Duodenal mucosa (tissue), 2 donors: ENCODE measurements around the gene SEPTIN8.
A peak's percentile ranks its signal among the peaks of the same experiment; 100 is the strongest.

ENCODE experiments used
- H3K27ac ChIP-seq: one replicate; pipeline ENCODE4 v1.7.0; 2013; ENCODE audit warnings: low read depth, low read length
- H3K27me3 ChIP-seq, 2 donors: one replicate each; pipeline ENCODE4 v1.7.0; 2013; ENCODE audit warnings: low read length in 2 of 2, control low read depth in 1 of 2; ENCODE audit not compliant: insufficient read depth in 2 of 2, control insufficient read depth in 1 of 2
- H3K36me3 ChIP-seq, 2 donors: one replicate each; pipeline ENCODE4 v1.7.0; 2013; ENCODE audit warnings: low read length in 2 of 2, control low read depth in 1 of 2; ENCODE audit not compliant: insufficient read depth in 2 of 2, control insufficient read depth in 1 of 2
- H3K4me1 ChIP-seq, 2 donors: one replicate each; pipeline ENCODE4 v1.7.0; 2013; ENCODE audit warnings: low read length in 2 of 2, control low read depth in 1 of 2; ENCODE audit not compliant: insufficient read depth in 2 of 2, control insufficient read depth in 1 of 2
- H3K4me3 ChIP-seq, 2 donors: one replicate each; pipeline ENCODE4 v1.7.0; 2013; ENCODE audit warnings: low read length in 2 of 2, low read depth in 1 of 2
- H3K9ac ChIP-seq, 2 donors: one replicate each; pipeline ENCODE4 v1.7.0; 2013; ENCODE audit warnings: low read length in 2 of 2, low read depth in 1 of 2
- H3K9me3 ChIP-seq, 2 donors: one replicate each; pipeline ENCODE4 v1.7.0; 2013; ENCODE audit warnings: low read length in 2 of 2, control low read depth in 1 of 2; ENCODE audit not compliant: control insufficient read depth in 1 of 2

Gene SEPTIN8

DNA sequence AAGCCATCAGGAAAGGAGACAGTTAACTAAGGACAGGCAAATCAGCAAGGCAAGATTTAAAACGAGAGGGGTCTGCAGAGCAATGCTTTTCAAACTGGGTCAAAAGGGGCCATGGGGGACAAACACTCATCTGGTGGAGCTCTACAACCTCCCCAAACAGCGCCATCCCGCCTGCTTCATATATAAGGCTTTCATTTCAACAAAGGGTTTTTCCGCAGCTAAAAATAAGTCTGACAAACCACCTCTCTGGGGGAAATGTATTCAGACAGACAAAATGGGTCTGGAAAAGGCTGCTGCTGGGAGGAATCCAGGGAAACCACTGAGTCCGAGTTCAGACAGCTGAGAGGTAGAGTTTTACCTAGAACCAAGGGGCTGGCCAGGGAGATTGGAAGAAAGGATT, 8.3 kb upstream of the SEPTIN8 start:
- H3K9me3 ChIP-seq: no peaks in the 10 kb centered on the region
- H3K27me3 ChIP-seq: no peaks in the 10 kb centered on the region
- no peaks in the 10 kb centered on the region for H3K4me1 ChIP-seq
- H3K27ac ChIP-seq: no peak overlapping the region
- no peaks in the 10 kb centered on the region for H3K36me3 ChIP-seq
- no peak overlapping the region for H3K9ac ChIP-seq
- H3K4me3 ChIP-seq: no peak overlapping the region

- Histone ChIP-seq H3K4me3 (no peak overlapping the region), H3K4me1 (peaks cover 9 to 10% of the 10 kb centered on the region in 2 donors), H3K27ac (no peak overlapping the region), H3K9me3 (no peaks in the 10 kb centered on the region), H3K36me3 (no peaks in the 10 kb centered on the region), H3K9ac (no peak overlapping the region), H3K27me3 (peaks cover 0 to 2% of the 10 kb centered on the region in 2 donors)
Observed at GRCh38 chr5:132782101-132782500, 5.1 kb upstream of the SEPTIN8 start.

- peaks cover 0 to 2% of the 10 kb centered on the region in 2 donors for H3K27me3 ChIP-seq
- no peak overlapping the region for H3K4me3 ChIP-seq
- H3K36me3 ChIP-seq: no peaks in the 10 kb centered on the region
- H3K9ac ChIP-seq: no peak overlapping the region
- no peaks in the 10 kb centered on the region for H3K9me3 ChIP-seq
- no peak overlapping the region for H3K27ac ChIP-seq
- H3K4me1 ChIP-seq: peaks cover 11 to 13% of the 10 kb centered on the region in 2 donors
Observed at GRCh38 chr5:132781029-132781428, 4.0 kb upstream of the SEPTIN8 start.

DNA sequence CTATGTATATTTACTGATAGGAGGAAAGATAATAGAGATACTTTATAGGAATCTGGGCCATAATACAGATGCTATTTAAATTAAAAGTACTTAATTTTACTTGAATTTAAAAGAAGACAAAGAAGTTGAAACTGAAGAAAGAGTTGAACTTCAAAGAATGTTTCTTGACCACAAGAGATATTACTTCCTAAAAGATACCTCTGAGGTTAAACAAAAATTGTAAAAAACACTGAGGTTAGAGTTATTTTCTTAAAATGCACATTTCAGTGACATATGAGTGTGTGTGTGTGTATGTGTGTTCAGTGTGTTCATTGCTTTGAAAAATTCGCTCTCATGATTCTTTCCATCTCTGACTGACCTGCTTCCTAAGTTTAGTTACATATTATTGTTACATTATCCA, 3.5 kb upstream of the SEPTIN8 start:
- Histone ChIP-seq H3K9ac (no peak overlapping the region), H3K27ac (no peak overlapping the region)

GRCh38 chr5:132779961-132780360, 2.9 kb upstream of the SEPTIN8 start:
- Histone ChIP-seq H3K27ac (no peak overlapping the region), H3K27me3 (peaks cover 0 to 2% of the 10 kb centered on the region in 2 donors), H3K4me3 (no peak overlapping the region), H3K9ac (no peak overlapping the region), H3K36me3 (no peaks in the 10 kb centered on the region), H3K9me3 (no peaks in the 10 kb centered on the region), H3K4me1 (peaks cover 22 to 24% of the 10 kb centered on the region in 2 donors)

More for the DNA sequence above, 3.5 kb upstream of the SEPTIN8 start:
- Histone ChIP-seq H3K9me3 (no peaks in the 10 kb centered on the region), H3K36me3 (no peaks in the 10 kb centered on the region), H3K4me1 (peaks cover 16 to 18% of the 10 kb centered on the region in 2 donors), H3K27me3 (peaks cover 0 to 2% of the 10 kb centered on the region in 2 donors), H3K4me3 (no peak overlapping the region)

DNA sequence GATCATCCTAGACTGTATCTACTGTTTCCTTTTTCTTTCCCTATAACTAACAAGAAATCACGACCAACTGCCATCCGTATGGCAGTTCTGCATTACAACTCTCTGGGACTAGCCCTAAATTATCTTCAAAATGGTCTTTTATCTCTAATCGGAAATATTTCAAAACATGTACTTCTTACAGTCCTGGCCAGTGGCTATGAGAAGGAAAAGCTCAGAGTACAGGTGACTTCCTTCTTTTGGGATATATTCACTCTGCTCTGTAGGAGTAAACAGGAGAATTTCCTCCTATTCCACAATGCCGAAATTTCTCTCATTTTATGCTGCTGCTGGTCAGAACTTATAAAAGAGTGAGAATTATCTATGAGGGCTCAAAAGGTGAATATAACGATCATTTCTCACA, 1.8 kb upstream of the SEPTIN8 start:
- no peaks in the 10 kb centered on the region for H3K9me3 ChIP-seq
- no peak overlapping the region for H3K27ac ChIP-seq
- H3K36me3 ChIP-seq: no peaks in the 10 kb centered on the region
- no peak overlapping the region for H3K4me3 ChIP-seq
- no peak overlapping the region for H3K9ac ChIP-seq
- H3K27me3 ChIP-seq: peaks cover 0 to 2% of the 10 kb centered on the region in 2 donors
- peaks cover 30 to 33% of the 10 kb centered on the region in 2 donors for H3K4me1 ChIP-seq

- H3K9ac ChIP-seq: peak overlapping the region in 1 of 2 donors; percentile 83
- peaks cover 30 to 33% of the 10 kb centered on the region in 2 donors for H3K4me1 ChIP-seq
- no peaks in the 10 kb centered on the region for H3K9me3 ChIP-seq
- no peak overlapping the region for H3K27ac ChIP-seq
- H3K27me3 ChIP-seq: peaks cover 0 to 2% of the 10 kb centered on the region in 2 donors
- H3K36me3 ChIP-seq: no peaks in the 10 kb centered on the region
- H3K4me3 ChIP-seq: peak overlapping the region; percentile 79 to 89
Observed at GRCh38 chr5:132778129-132778528, 1.1 kb upstream of the SEPTIN8 start.

- Histone ChIP-seq H3K36me3 (peaks cover 0 to 3% of the 10 kb centered on the region in 2 donors), H3K9me3 (no peaks in the 10 kb centered on the region), H3K4me1 (peaks cover 30 to 33% of the 10 kb centered on the region in 2 donors), H3K27me3 (peaks cover 0 to 2% of the 10 kb centered on the region in 2 donors), H3K9ac (peak overlapping the region; percentile 65 to 67), H3K4me3 (peak overlapping the region; percentile 78 to 89), H3K27ac (no peak overlapping the region)
Observed at GRCh38 chr5:132776938-132777208, 166 bp downstream of the SEPTIN8 start.

DNA sequence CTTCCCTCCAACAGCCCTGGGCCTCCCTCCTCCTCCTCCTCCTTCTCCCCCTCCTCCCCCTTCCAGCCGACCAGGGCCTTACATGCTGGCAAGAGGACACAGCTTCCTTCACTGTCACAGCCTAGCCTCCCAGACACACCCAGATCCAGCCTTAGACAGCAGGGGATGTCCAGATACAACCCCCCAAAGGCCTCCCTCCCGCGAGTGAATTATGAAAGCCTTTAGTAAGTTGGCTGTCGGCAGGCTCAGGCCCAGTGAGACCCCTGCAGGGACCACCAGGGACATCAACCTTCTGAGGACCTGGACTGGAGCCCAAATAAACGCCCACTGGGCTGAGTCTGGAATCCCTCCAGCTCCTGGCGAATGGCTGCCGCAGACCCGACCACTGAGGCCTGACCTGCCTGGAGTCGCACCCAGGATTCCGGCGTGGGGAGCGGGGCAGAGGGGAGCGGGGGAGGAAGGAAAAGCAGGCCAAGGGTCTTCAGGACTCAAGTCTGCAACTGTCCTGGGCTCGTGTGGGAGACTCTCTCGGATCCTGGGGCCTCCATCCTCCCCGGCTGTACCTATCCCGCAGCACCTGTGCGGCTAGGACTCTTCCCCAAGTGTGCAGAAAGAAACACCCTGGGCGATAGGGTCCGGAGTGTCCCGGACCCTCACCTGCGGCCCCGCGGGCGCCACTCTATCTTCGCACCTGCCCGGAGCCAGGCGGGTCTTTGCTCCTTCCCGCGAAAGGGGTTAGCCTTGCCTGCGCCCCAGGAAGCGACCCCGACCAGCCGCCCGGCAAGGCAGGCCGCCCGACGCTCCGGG, 705 bp downstream of the SEPTIN8 start:
- no peaks in the 10 kb centered on the region for H3K9me3 ChIP-seq
- H3K27ac ChIP-seq: peak overlapping the region; percentile 14
- H3K4me1 ChIP-seq: peaks cover 30 to 33% of the 10 kb centered on the region in 2 donors
- H3K36me3 ChIP-seq: peaks cover 0 to 3% of the 10 kb centered on the region in 2 donors
- H3K9ac ChIP-seq: peak overlapping the region; percentile 65 to 67
- peak overlapping the region; percentile 78 to 89 for H3K4me3 ChIP-seq
- peaks cover 0 to 2% of the 10 kb centered on the region in 2 donors for H3K27me3 ChIP-seq

- Histone ChIP-seq H3K4me1 (peaks cover 30 to 33% of the 10 kb centered on the region in 2 donors), H3K4me3 (peak overlapping the region in 1 of 2 donors; percentile 78)
Observed at GRCh38 chr5:132775476-132775961, 1.5 kb downstream of the SEPTIN8 start.

More at GRCh38 chr5:132775476-132775961, 1.5 kb downstream of the SEPTIN8 start:
- Histone ChIP-seq H3K36me3 (peaks cover 0 to 3% of the 10 kb centered on the region in 2 donors), H3K9me3 (no peaks in the 10 kb centered on the region), H3K27ac (no peak overlapping the region), H3K9ac (peak overlapping the region in 1 of 2 donors; percentile 65), H3K27me3 (peaks cover 0 to 2% of the 10 kb centered on the region in 2 donors)
